IPS-15b (cell line): ENCODE measurements around the gene AMMECR1.

Experiments used
- H3K27me3 ChIP-seq: one replicate; pipeline ENCODE4 v1.6.1; 2013; ENCODE audit warnings: low read length; ENCODE audit not compliant: control insufficient read depth, insufficient read depth
- H3K36me3 ChIP-seq: one replicate; pipeline ENCODE4 v1.6.1; 2013; ENCODE audit warnings: low read length; ENCODE audit not compliant: control insufficient read depth, insufficient read depth
- H3K4me1 ChIP-seq: one replicate; pipeline ENCODE4 v1.6.1; 2013; ENCODE audit warnings: mild to moderate bottlenecking, low read length; ENCODE audit not compliant: control insufficient read depth, insufficient read depth
- H3K4me3 ChIP-seq: one replicate; pipeline ENCODE4 v1.5.1; 2013; ENCODE audit warnings: low read depth, low read length
- H3K9ac ChIP-seq: one replicate; pipeline ENCODE4 v1.6.1; 2013; ENCODE audit warnings: low read depth, mild to moderate bottlenecking, low read length
- H3K9me3 ChIP-seq: one replicate; pipeline ENCODE4 v1.6.1; 2013; ENCODE audit warnings: mild to moderate bottlenecking, low read length; ENCODE audit not compliant: control insufficient read depth, insufficient read depth

AMMECR1 gene

DNA sequence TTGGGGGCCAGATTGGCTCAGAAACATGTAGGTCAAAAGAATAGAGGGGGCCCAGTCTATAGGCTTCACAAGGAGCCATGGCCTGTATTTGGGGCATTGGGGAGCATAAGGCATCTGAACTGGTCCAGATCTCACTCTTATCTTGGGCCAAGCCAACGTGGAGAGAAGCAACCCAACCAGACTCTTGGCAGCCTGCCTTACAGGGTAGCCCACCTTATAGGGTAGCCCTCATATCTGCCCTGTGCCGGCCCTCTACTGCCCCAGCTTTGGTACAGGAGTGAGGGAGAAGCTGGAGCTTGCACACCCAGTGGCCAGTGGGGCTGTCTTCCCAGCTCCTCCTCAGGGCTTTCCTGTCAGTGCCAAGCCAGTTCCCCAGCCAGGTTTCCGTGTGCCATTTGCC, 142.2 kb downstream of the AMMECR1 start:
- no peaks in the 10 kb centered on the region for H3K9me3 ChIP-seq
- H3K27me3 ChIP-seq = no peaks in the 10 kb centered on the region
- peaks cover 3% of the 10 kb centered on the region for H3K4me1 ChIP-seq
- no peaks in the 10 kb centered on the region for H3K36me3 ChIP-seq
- H3K4me3 ChIP-seq = no peak overlapping the region
- H3K9ac ChIP-seq = no peak overlapping the region

- H3K9me3 ChIP-seq = no peaks in the 10 kb centered on the region
- H3K36me3 ChIP-seq = no peaks in the 10 kb centered on the region
- no peaks in the 10 kb centered on the region for H3K27me3 ChIP-seq
- H3K4me3 ChIP-seq = no peak overlapping the region
- no peaks in the 10 kb centered on the region for H3K4me1 ChIP-seq
- no peak overlapping the region for H3K9ac ChIP-seq
Observed at GRCh38 chrX:110175146-110175545, 142.7 kb downstream of the AMMECR1 start.

DNA sequence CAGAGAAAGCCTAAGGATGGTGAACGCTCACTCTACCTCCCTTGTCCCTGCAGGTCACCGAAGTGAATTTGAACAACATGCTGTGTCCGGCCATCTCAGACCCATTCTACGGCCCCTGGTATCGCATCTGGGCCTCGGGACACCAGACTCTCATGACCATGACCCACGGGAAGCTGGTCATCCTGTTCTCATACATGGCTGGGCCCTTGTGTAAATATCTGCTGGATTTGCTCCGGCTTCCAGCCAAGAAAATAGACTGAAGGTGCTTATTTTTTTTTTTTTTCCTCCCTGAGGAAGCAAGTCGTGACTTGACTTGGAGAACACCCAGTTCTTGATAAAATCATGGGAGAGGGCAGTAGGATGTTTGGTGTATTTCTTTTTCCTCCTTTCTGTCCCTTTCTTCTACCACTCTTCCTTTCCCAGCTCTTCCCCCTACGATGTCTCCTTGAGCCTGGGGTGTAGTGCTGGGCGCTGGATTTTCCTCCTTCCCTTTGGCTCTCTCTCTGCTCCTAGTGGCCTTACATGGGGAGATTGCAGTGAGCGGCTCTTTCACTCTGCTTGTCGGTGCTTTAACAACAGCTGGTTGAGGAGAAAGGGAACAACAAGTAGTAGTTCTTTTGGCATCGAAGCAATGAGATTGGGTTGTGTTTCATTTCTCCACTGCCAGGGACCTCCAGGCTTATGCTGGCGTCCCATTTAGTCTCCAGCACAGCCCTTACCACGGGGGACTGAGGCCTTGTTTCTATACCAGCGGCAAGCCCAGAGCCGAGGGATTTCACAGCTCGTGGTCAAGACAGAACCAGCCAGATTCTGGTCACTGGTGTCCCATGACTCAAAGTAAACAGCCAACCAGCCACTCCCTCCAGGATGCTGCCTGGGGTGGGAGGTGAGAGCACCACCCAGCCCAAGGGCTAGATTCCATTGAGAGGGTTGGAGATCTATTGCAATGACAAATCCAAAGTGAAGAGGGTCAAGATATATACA, 144.4 kb downstream of the AMMECR1 start:
- Histone ChIP-seq H3K4me1 (no peaks in the 10 kb centered on the region), H3K9ac (no peak overlapping the region), H3K36me3 (no peaks in the 10 kb centered on the region), H3K9me3 (no peaks in the 10 kb centered on the region), H3K4me3 (no peak overlapping the region), H3K27me3 (no peaks in the 10 kb centered on the region)

DNA sequence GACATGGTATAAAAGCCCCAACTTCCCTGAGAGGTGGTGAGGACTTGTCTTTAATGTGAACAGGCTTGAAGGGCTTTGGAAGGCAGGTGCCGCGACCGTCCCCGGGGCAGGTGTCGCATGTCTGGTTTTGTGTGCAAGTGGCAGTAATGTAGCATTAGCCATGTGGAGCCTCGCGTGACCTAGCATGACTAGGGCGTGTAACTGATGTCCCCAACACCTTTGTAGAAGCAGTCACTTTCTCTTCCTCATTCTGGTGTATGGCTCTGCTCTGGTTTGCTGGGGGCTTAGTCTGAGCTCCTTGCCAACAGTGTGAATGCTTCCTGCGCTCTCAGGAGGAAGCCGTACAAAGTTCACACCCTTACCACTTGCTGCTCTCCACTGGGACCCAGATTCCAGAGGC, 145.7 kb downstream of the AMMECR1 start:
- H3K4me1 ChIP-seq = peaks cover 3% of the 10 kb centered on the region
- no peak overlapping the region for H3K4me3 ChIP-seq
- H3K27me3 ChIP-seq = no peaks in the 10 kb centered on the region
- H3K36me3 ChIP-seq = no peaks in the 10 kb centered on the region
- H3K9me3 ChIP-seq = no peaks in the 10 kb centered on the region
- H3K9ac ChIP-seq = no peak overlapping the region

- Histone ChIP-seq H3K9ac (no peak overlapping the region), H3K4me1 (peaks cover 3% of the 10 kb centered on the region), H3K9me3 (no peaks in the 10 kb centered on the region), H3K36me3 (no peaks in the 10 kb centered on the region), H3K27me3 (no peaks in the 10 kb centered on the region), H3K4me3 (no peak overlapping the region)
Observed at GRCh38 chrX:110171442-110171841, 146.4 kb downstream of the AMMECR1 start.

DNA sequence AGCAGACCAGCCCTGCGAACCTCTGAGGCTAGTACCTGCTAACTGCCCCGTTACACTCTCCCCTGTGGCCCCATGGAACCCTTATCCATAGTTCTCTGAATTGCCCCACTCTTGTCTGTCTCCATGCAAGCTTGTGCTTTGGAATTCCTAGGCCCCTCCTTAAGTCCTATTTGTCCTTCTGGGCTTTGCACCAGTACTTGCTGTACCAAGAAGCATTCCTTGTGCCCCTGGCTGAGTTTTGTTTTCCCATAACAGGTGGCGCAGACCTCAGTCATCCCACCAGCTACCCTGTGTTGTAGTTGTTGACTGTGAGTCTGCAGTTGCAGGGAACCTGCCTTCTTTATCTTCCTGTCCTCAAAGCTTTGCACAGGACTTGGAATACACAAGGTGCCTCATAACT, 147.9 kb downstream of the AMMECR1 start:
- H3K4me1 ChIP-seq = peaks cover 3% of the 10 kb centered on the region

DNA sequence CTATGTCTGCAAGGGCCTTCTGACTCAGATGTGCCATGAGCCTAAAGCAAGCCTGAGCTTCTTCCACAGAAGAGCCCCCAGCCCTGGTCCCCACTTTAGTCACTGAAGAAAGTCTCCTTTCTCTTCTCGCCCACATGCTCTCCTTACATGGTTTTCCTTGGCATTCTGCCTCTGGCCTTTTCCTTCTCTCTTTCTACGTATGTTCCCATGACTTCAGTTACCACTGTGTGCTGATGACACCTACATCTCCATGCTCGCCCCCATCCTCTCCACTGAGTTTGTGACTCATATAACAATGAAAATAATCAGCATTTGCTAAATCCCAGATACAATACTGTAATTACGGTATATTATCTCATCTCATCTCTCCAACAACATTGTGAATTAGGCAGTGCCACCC, 149.3 kb downstream of the AMMECR1 start:
- Histone ChIP-seq H3K27me3 (no peaks in the 10 kb centered on the region), H3K36me3 (no peaks in the 10 kb centered on the region), H3K4me3 (no peak overlapping the region), H3K9ac (no peak overlapping the region), H3K4me1 (peaks cover 3% of the 10 kb centered on the region), H3K9me3 (no peaks in the 10 kb centered on the region)

More for the DNA sequence above, 147.9 kb downstream of the AMMECR1 start:
- H3K27me3 ChIP-seq = no peaks in the 10 kb centered on the region
- H3K9me3 ChIP-seq = no peaks in the 10 kb centered on the region
- H3K9ac ChIP-seq = no peak overlapping the region
- no peak overlapping the region for H3K4me3 ChIP-seq
- H3K36me3 ChIP-seq = no peaks in the 10 kb centered on the region

DNA sequence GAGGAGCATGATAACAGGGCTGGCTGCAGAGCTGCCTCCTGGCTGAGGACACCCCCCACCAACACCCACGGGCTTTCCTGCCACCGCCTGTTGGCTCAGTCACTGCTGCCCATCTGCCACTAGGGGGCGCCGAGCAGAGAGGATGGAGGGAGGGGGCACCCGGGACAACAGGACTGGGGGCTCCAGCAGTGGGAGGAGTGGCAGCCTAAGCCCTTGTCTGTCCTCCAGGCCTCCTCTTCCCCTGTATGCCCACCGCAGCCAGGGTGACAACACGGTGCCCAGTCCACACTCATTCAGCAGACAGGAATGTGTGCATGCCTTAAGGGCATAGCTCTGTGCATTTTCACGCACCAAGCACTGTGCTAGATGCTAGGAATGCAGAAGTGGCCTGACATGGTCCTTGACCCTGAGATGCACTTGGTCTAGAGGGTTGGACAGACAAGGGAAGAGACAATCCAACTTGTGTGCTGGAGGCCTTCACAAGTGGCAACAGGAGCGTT, 149.9 kb downstream of the AMMECR1 start:
- Histone ChIP-seq H3K4me3 (no peak overlapping the region), H3K9me3 (no peaks in the 10 kb centered on the region), H3K4me1 (peaks cover 3% of the 10 kb centered on the region), H3K36me3 (no peaks in the 10 kb centered on the region), H3K27me3 (no peaks in the 10 kb centered on the region), H3K9ac (no peak overlapping the region)

GRCh38 chrX:110163488-110163887, 154.4 kb downstream of the AMMECR1 start:
- Histone ChIP-seq H3K27me3 (no peaks in the 10 kb centered on the region), H3K9ac (no peak overlapping the region), H3K4me3 (no peak overlapping the region), H3K9me3 (no peaks in the 10 kb centered on the region), H3K4me1 (peaks cover 10% of the 10 kb centered on the region), H3K36me3 (no peaks in the 10 kb centered on the region)

GRCh38 chrX:110162867-110163266, 155.0 kb downstream of the AMMECR1 start:
- H3K27me3 ChIP-seq = no peaks in the 10 kb centered on the region
- no peaks in the 10 kb centered on the region for H3K36me3 ChIP-seq
- peaks cover 10% of the 10 kb centered on the region for H3K4me1 ChIP-seq
- H3K4me3 ChIP-seq = no peak overlapping the region
- H3K9ac ChIP-seq = no peak overlapping the region
- H3K9me3 ChIP-seq = no peaks in the 10 kb centered on the region

GRCh38 chrX:110162131-110162530, 155.8 kb downstream of the AMMECR1 start:
- Histone ChIP-seq H3K27me3 (no peaks in the 10 kb centered on the region), H3K4me3 (no peak overlapping the region)

GRCh38 chrX:110161361-110161686, 156.6 kb downstream of the AMMECR1 start:
- H3K9ac ChIP-seq = no peak overlapping the region
- H3K4me1 ChIP-seq = peaks cover 7% of the 10 kb centered on the region
- no peaks in the 10 kb centered on the region for H3K36me3 ChIP-seq
- H3K9me3 ChIP-seq = no peaks in the 10 kb centered on the region
- no peaks in the 10 kb centered on the region for H3K27me3 ChIP-seq
- no peak overlapping the region for H3K4me3 ChIP-seq

More at GRCh38 chrX:110162131-110162530, 155.8 kb downstream of the AMMECR1 start:
- Histone ChIP-seq H3K9ac (no peak overlapping the region), H3K9me3 (no peaks in the 10 kb centered on the region), H3K36me3 (no peaks in the 10 kb centered on the region), H3K4me1 (peaks cover 7% of the 10 kb centered on the region)
